ENCODE results near the gene TRIM62.

DNA sequence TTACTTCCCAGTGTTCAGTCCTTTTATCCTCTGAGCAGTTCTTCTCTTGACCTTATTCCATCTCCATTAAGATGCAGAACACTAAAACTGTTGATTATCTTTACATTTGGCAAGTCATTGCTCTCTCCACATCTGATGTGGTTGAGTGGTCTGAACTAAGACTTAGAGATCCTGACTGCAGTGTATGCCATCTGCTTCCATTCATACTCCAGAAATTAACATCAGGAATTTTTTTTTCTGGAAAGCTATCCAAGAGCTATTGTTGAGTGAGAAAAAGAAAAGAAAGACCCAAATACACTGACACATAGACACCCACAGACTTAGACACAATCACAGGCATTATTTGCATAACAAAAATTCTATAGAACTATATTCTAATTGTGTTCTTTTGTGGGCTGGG, 3.7 kb upstream of the TRIM62 start:
- no peak for TF ChIP-seq POLR2AphosphoS5 (IDR thresholded peaks at IDR 0.05; ENCODE audit: insufficient read depth in 1 of 2, low read depth in 1 of 2)
- TF ChIP-seq, protein P1, sequence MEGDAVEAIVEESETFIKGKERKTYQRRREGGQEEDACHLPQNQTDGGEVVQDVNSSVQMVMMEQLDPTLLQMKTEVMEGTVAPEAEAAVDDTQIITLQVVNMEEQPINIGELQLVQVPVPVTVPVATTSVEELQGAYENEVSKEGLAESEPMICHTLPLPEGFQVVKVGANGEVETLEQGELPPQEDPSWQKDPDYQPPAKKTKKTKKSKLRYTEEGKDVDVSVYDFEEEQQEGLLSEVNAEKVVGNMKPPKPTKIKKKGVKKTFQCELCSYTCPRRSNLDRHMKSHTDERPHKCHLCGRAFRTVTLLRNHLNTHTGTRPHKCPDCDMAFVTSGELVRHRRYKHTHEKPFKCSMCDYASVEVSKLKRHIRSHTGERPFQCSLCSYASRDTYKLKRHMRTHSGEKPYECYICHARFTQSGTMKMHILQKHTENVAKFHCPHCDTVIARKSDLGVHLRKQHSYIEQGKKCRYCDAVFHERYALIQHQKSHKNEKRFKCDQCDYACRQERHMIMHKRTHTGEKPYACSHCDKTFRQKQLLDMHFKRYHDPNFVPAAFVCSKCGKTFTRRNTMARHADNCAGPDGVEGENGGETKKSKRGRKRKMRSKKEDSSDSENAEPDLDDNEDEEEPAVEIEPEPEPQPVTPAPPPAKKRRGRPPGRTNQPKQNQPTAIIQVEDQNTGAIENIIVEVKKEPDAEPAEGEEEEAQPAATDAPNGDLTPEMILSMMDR (IDR thresholded peaks at IDR 0.05): no peak
- TF ChIP-seq POLR2A (IDR thresholded peaks at IDR 0.05): no peak

All from vagina (tissue), 2 donors.